Loucy (cell line): ENCODE data around the gene SLC48A1.

Source experiments
- H2AFZ ChIP-seq: fragments of 200-600 bp; sonication (generic); 2 replicates; pipeline ENCODE4 v1.6.0; 2016; ENCODE audit warnings: antibody characterized with exemption, mild to moderate bottlenecking, low read length, moderate library complexity
- H3F3A ChIP-seq: fragments of 200-600 bp; 2 replicates; pipeline ENCODE4 v1.6.0; 2016; ENCODE audit warnings: antibody characterized with exemption, low read depth, mild to moderate bottlenecking
- H3K27me3 ChIP-seq: fragments of 200-600 bp; sonication (generic); 2 replicates; pipeline ENCODE4 v1.6.1; 2014; ENCODE audit warnings: low read length, mild to moderate bottlenecking; ENCODE audit not compliant: insufficient read depth, poor library complexity, severe bottlenecking
- H3K36me3 ChIP-seq: fragments of 200-600 bp; sonication (generic); 2 replicates; pipeline ENCODE4 v1.6.1; 2016; ENCODE audit warnings: low read length; ENCODE audit not compliant: insufficient read depth
- H3K4me1 ChIP-seq: fragments of 200-600 bp; sonication (generic); 2 replicates; pipeline ENCODE4 v1.5.1; 2014; ENCODE audit warnings: low read length, mild to moderate bottlenecking; ENCODE audit not compliant: insufficient read depth, poor library complexity, severe bottlenecking
- H3K4me2 ChIP-seq: fragments of 200-600 bp; sonication (generic); 2 replicates; pipeline ENCODE4 v1.6.0; 2014; ENCODE audit warnings: antibody characterized with exemption, low read length, low read depth, mild to moderate bottlenecking; ENCODE audit not compliant: poor library complexity, severe bottlenecking
- H3K4me3 ChIP-seq: fragments of 200-600 bp; sonication (generic); 2 replicates; pipeline ENCODE4 v1.5.1; 2014; ENCODE audit warnings: low read length, mild to moderate bottlenecking, mixed read lengths; ENCODE audit not compliant: poor library complexity, severe bottlenecking
- H3K79me2 ChIP-seq: fragments of 200-600 bp; sonication (generic); 2 replicates; pipeline ENCODE4 v1.6.1; 2014; ENCODE audit warnings: low read length; ENCODE audit not compliant: insufficient read depth
- H3K9ac ChIP-seq: fragments of 200-600 bp; sonication (generic); 2 replicates; pipeline ENCODE4 v1.6.0; 2014; ENCODE audit warnings: mild to moderate bottlenecking, low read depth, low read length, moderate library complexity; ENCODE audit not compliant: poor library complexity, severe bottlenecking
- H3K9me2 ChIP-seq: fragments of 200-600 bp; sonication (generic); replicated peaks from 2 replicates; pipeline ENCODE4 v1.6.1; 2016; ENCODE audit warnings: low read depth, low read length, mixed read lengths
- H3K9me3 ChIP-seq: fragments of 200-600 bp; sonication (generic); 2 replicates; pipeline ENCODE4 v1.6.1; 2014; ENCODE audit warnings: mild to moderate bottlenecking, antibody characterized with exemption, low read length, low read depth; ENCODE audit not compliant: insufficient read depth
- H4K20me1 ChIP-seq: fragments of 200-600 bp; sonication (generic); 2 replicates; pipeline ENCODE4 v1.6.0; 2014; ENCODE audit warnings: antibody characterized with exemption, low read length, mild to moderate bottlenecking; ENCODE audit not compliant: insufficient read depth, poor library complexity, severe bottlenecking
- CTCF ChIP-seq: fragments of 200-600 bp; sonication (generic); conservative IDR thresholded peaks from 2 replicates; pipeline ENCODE4 v1.5.1; 2014; ENCODE audit warnings: mild to moderate bottlenecking, antibody characterized with exemption, low read length
- EZH2phosphoT487 ChIP-seq: fragments of 200-600 bp; IDR thresholded peaks from 2 replicates; pipeline ENCODE4 v1.6.1; 2018; ENCODE audit warnings: antibody characterized with exemption, mild to moderate bottlenecking, moderate library complexity, borderline replicate concordance

The SLC48A1 gene

GRCh38 chr12:47785036-47785886 is 12.2 kb downstream of the SLC48A1 start:
- Histone ChIP-seq H3K9ac (no peak overlapping the region), H3F3A (no peaks in the 10 kb centered on the region), H2AFZ (no peak overlapping the region), H3K27me3 (no peaks in the 10 kb centered on the region), H3K9me3 (no peaks in the 10 kb centered on the region), H3K9me2 (no peaks in the 10 kb centered on the region), H3K4me3 (no peak overlapping the region), H4K20me1 (no peaks in the 10 kb centered on the region), H3K4me1 (no peaks in the 10 kb centered on the region), H3K4me2 (no peak overlapping the region), H3K79me2 (no peaks in the 10 kb centered on the region), H3K36me3 (peaks cover 83% of the 10 kb centered on the region)
- no peak for TF ChIP-seq EZH2phosphoT487
- TF ChIP-seq CTCF, result no peak

- no peaks in the 10 kb centered on the region for H3K27me3 ChIP-seq
- no peak overlapping the region for H3K9ac ChIP-seq
- no peaks in the 10 kb centered on the region for H3K9me2 ChIP-seq
- no peak overlapping the region for H3K4me2 ChIP-seq
- no peak overlapping the region for H3K4me3 ChIP-seq
- no peaks in the 10 kb centered on the region for H4K20me1 ChIP-seq
- no peaks in the 10 kb centered on the region for H3K9me3 ChIP-seq
- H3K36me3 ChIP-seq, result peaks cover 91% of the 10 kb centered on the region
- H2AFZ ChIP-seq, result no peak overlapping the region
- no peaks in the 10 kb centered on the region for H3F3A ChIP-seq
- no peaks in the 10 kb centered on the region for H3K4me1 ChIP-seq
- no peaks in the 10 kb centered on the region for H3K79me2 ChIP-seq
- TF ChIP-seq EZH2phosphoT487, result no peak
- TF ChIP-seq CTCF, result no peak
Measured at GRCh38 chr12:47785887-47786661, 13.0 kb downstream of the SLC48A1 start.

- Histone ChIP-seq H3K9me2 (no peaks in the 10 kb centered on the region), H2AFZ (no peak overlapping the region), H3K36me3 (peaks cover 98% of the 10 kb centered on the region), H3K9me3 (no peaks in the 10 kb centered on the region), H3K9ac (no peak overlapping the region), H3K79me2 (no peaks in the 10 kb centered on the region), H3K4me1 (no peaks in the 10 kb centered on the region), H3K27me3 (no peaks in the 10 kb centered on the region), H3F3A (no peaks in the 10 kb centered on the region), H4K20me1 (no peaks in the 10 kb centered on the region), H3K4me2 (no peak overlapping the region), H3K4me3 (no peak overlapping the region)
- TF ChIP-seq EZH2phosphoT487 (no peak), CTCF (no peak)
Measured at GRCh38 chr12:47786662-47787280, 13.7 kb downstream of the SLC48A1 start.
